GM12878 (cell line): ENCODE measurements around the gene ADGRG4. TPM values are rescaled to one million over a fixed set of nuclear protein-coding genes. Genes with fewer than 3 reads are reported as not detected.

Experiments
- ATAC-seq: fragments of 200-7000 bp; cut with Tn5 transposase; 3 replicates; pipeline ENCODE4 v1.9.1; 2020; ENCODE audit warnings: mild to moderate bottlenecking, moderate library complexity
- BruUV-seq: library from RNA; stranded (reverse); fragments of 400-500 nt; replicated peaks from 2 replicates; lab custom pipeline; 2021; lab: Mats Ljungman, UMichigan
- CTCF ChIA-PET: fragments of 300-600 bp; sonication (Branson Sonifier 250); formaldehyde crosslinking; extraction: SDS; loops from one replicate; lab custom pipeline; 2021; ENCODE audit warnings: inconsistent platforms; lab: Yijun Ruan, JAX
- POLR2A ChIA-PET: fragments of 350-600 bp; formaldehyde crosslinking; extraction: SDS; loops from one replicate; lab custom pipeline; 2021; ENCODE audit warnings: inconsistent platforms; lab: Charles Lee
- RAD21 ChIA-PET: fragments of 300-600 bp; sonication (Branson Sonifier 250); formaldehyde crosslinking; loops from one replicate; lab custom pipeline; 2023; ENCODE audit warnings: antibody characterized with exemption; ENCODE audit not compliant: unreplicated experiment; lab: Charles Lee
- SMC1A ChIA-PET: fragments of 300-600 bp; sonication (Branson Sonifier 250); formaldehyde crosslinking; loops from one replicate; lab custom pipeline; 2023; ENCODE audit not compliant: unreplicated experiment, uncharacterized antibody; lab: Charles Lee
- DNase-seq: peaks from one replicate; pipeline ENCODE4 v3.0.0-alpha.2; 2011; ENCODE audit warnings: low read depth, low spot score
- FAIRE-seq: peaks from 3 replicates; lab custom pipeline; 2011; peaks lifted over from hg19 to GRCh38; lab: Jason Lieb, UNC
- H2AFZ ChIP-seq: 2 replicates; pipeline ENCODE4 v1.6.0; 2011; ENCODE audit warnings: low read depth, low read length, control low read depth; ENCODE audit not compliant: control insufficient read depth
- H3K27ac ChIP-seq: 2 replicates; pipeline ENCODE4 v1.5.1; 2011; ENCODE audit warnings: control low read depth; ENCODE audit not compliant: control insufficient read depth, insufficient read depth
- H3K27me3 ChIP-seq, 2 experiments: replicated peaks in 1 of 2; 2 replicates each; pipeline versions ENCODE4 v1.6.0 to v1.6.1; 2011; ENCODE audit warnings: low read length in 1 of 2; ENCODE audit not compliant: control insufficient read depth in 2 of 2, insufficient read depth in 2 of 2
- H3K36me3 ChIP-seq, 2 experiments: 2 replicates each; pipeline ENCODE4 v1.5.1; 2011; ENCODE audit warnings: low read length in 1 of 2; ENCODE audit not compliant: control insufficient read depth in 2 of 2, insufficient read depth in 2 of 2
- H3K4me1 ChIP-seq: 2 replicates; pipeline ENCODE4 v1.6.1; 2011; ENCODE audit warnings: mild to moderate bottlenecking, low read length, moderate library complexity, mixed read lengths; ENCODE audit not compliant: control insufficient read depth, insufficient read depth
- H3K4me2 ChIP-seq: 2 replicates; pipeline ENCODE4 v1.6.0; 2011; ENCODE audit warnings: control low read depth; ENCODE audit not compliant: control insufficient read depth, insufficient read depth
- H3K4me3 ChIP-seq: fragments of 200-600 bp; sonication (generic); 2 replicates; pipeline ENCODE4 v1.5.1; 2016
- H3K79me2 ChIP-seq: 2 replicates; pipeline ENCODE4 v1.6.0; 2011; ENCODE audit warnings: low read length; ENCODE audit not compliant: control insufficient read depth, insufficient read depth
- H3K9ac ChIP-seq: 2 replicates; pipeline ENCODE4 v1.8.0; 2011; ENCODE audit warnings: low read length, control low read depth, mixed read lengths; ENCODE audit not compliant: control insufficient read depth, insufficient read depth
- H3K9me3 ChIP-seq: replicated peaks from 3 replicates; pipeline ENCODE4 v1.5.1; 2011; ENCODE audit warnings: mild to moderate bottlenecking, low read length; ENCODE audit not compliant: control insufficient read depth, insufficient read depth
- H4K20me1 ChIP-seq: 2 replicates; pipeline ENCODE4 v1.6.0; 2011; ENCODE audit not compliant: control insufficient read depth, insufficient read depth
- HSF1 ChIP-seq: fragments of 150-350 bp; IDR thresholded peaks from 2 replicates; pipeline ENCODE4 v1.6.1; 2014; ENCODE audit warnings: mild to moderate bottlenecking, low read depth, low read length
- IKZF1 ChIP-seq: fragments of 450-650 bp; conservative IDR thresholded peaks from 2 replicates; pipeline ENCODE4 v1.6.1; 2017; ENCODE audit warnings: antibody characterized with exemption, mild to moderate bottlenecking
- MYC ChIP-seq: IDR thresholded peaks from 2 replicates; pipeline ENCODE4 v1.6.1; 2011; ENCODE audit warnings: mild to moderate bottlenecking, low read length, moderate library complexity, inconsistent platforms; ENCODE audit not compliant: insufficient read depth, insufficient replicate concordance, insufficient read length, severe bottlenecking
- PAX5 ChIP-seq: IDR thresholded peaks from 2 replicates; pipeline ENCODE4 v1.6.1; 2011; ENCODE audit warnings: low read depth, low read length, borderline replicate concordance
- RCOR1 ChIP-seq: conservative IDR thresholded peaks from 2 replicates; pipeline ENCODE4 v1.6.1; 2012; ENCODE audit warnings: low read depth, low read length, improper control_type of control experiment
- RUNX3 ChIP-seq: IDR thresholded peaks from 2 replicates; pipeline ENCODE4 v1.6.1; 2012; ENCODE audit warnings: low read length, inconsistent platforms
- WRNIP1 ChIP-seq: IDR thresholded peaks from 2 replicates; pipeline ENCODE4 v1.6.1; 2011; ENCODE audit warnings: low read depth, low read length, improper control_type of control experiment, borderline replicate concordance
- WGBS: methylation state at CpG from one replicate; pipeline ENCODE4 v1.1.6; 2016; ENCODE audit warnings: low lambda C conversion rate; ENCODE audit not compliant: insufficient replicate concordance, insufficient coverage; ENCODE audit errors: missing lambda C conversion rate; 5-methylcytosine and 5-hydroxymethylcytosine counted together
- in situ Hi-C: fragments of 300-500 bp; cut with MboI; formaldehyde crosslinking; loops from 9 replicates; pipeline ENCODE4 v1.14.3; 2018; ENCODE audit warnings: mixed read lengths
- intact Hi-C: fragments of 100-400 bp; cut with micrococcal nuclease; formaldehyde crosslinking; loops from one replicate; pipeline ENCODE4 v1.14.2; 2022; ENCODE audit not compliant: unreplicated experiment
- polyA plus RNA-seq, 11 experiments: library from polyadenylated mRNA; depleted of rRNA in 4 of 11; unstranded in 6 of 11; stranded (reverse) in 5 of 11; fragments of >200 nt; fragmentation: Nextera tagmentation in 4 of 11; fragmentation: Illumina TruSeq in 1 of 11; extraction: Ambion mirVana in 4 of 11; extraction: Trizol in 1 of 11; gene quantifications; 1 replicate in 1 of 11; 2 replicates in 10 of 11; pipeline versions ENCODE4 v1.2.1 to v1.2.3, GENCODE V29; 2011 to 2016; ENCODE audit warnings: inconsistent platforms in 2 of 11, missing spikeins in 2 of 11, low read depth in 1 of 11
- total RNA-seq, 4 experiments: library from RNA; depleted of rRNA in 3 of 4; stranded (reverse); fragments of >200 nt in 3 of 4; fragmentation: Illumina TruSeq in 1 of 4; extraction: Trizol in 1 of 4; gene quantifications; 2 replicates each; pipeline versions ENCODE4 v1.2.1 to v1.2.3, GENCODE V29; 2013 to 2021
- TF ChIP-seq, protein P1 (sequence below): fragments of 150-350 bp; IDR thresholded peaks from 2 replicates; pipeline ENCODE4 v1.6.1; 2016; ENCODE audit warnings: low read depth, low read length
- TF ChIP-seq, protein P2 (sequence below): fragments of 450-650 bp; IDR thresholded peaks from 2 replicates; pipeline ENCODE4 v1.6.1; 2014; ENCODE audit warnings: mild to moderate bottlenecking
- TF ChIP-seq, protein P3 (sequence below): IDR thresholded peaks from 2 replicates; pipeline ENCODE4 v1.6.1; 2012; ENCODE audit warnings: low read depth, low read length, improper control_type of control experiment
- TF ChIP-seq, protein P4 (sequence below): fragments of 450-650 bp; IDR thresholded peaks from 2 replicates; pipeline ENCODE4 v1.6.1; 2017; ENCODE audit warnings: mild to moderate bottlenecking, moderate library complexity

ADGRG4 gene
- total and polyA plus RNA-seq, 10 of the 15 experiments (the other 5 are each of a cell fraction or from before 2014, with no cell fraction given), result not detected

DNA sequence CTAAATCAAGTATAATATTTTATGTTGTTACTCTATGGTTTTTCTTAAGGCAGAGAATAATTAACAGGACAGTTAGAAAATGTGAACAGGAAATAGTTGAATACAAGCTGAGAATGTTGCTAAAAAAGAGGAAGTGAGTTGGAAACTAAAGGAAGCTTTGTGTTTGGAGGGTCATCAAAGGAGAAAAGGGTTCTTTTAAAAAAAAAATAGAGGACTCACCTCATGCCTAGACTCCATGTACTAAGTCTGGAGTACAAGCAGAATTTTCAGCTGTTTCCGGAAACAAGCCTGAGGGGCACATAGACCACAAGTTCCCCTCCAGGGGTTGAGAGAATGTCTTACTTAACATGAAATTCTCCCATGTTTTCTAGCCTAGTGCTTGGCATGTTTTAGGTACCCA, 29.5 kb upstream of the ADGRG4 start (continued):
- TF ChIP-seq, protein P1, sequence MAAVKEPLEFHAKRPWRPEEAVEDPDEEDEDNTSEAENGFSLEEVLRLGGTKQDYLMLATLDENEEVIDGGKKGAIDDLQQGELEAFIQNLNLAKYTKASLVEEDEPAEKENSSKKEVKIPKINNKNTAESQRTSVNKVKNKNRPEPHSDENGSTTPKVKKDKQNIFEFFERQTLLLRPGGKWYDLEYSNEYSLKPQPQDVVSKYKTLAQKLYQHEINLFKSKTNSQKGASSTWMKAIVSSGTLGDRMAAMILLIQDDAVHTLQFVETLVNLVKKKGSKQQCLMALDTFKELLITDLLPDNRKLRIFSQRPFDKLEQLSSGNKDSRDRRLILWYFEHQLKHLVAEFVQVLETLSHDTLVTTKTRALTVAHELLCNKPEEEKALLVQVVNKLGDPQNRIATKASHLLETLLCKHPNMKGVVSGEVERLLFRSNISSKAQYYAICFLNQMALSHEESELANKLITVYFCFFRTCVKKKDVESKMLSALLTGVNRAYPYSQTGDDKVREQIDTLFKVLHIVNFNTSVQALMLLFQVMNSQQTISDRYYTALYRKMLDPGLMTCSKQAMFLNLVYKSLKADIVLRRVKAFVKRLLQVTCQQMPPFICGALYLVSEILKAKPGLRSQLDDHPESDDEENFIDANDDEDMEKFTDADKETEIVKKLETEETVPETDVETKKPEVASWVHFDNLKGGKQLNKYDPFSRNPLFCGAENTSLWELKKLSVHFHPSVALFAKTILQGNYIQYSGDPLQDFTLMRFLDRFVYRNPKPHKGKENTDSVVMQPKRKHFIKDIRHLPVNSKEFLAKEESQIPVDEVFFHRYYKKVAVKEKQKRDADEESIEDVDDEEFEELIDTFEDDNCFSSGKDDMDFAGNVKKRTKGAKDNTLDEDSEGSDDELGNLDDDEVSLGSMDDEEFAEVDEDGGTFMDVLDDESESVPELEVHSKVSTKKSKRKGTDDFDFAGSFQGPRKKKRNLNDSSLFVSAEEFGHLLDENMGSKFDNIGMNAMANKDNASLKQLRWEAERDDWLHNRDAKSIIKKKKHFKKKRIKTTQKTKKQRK, result no peak
- TF ChIP-seq IKZF1, result 0 out of 2 replicates have a peak, but pooled peaks have one; percentile 18
- TF ChIP-seq WRNIP1, result no peak

- Histone ChIP-seq H3K79me2 (no peaks in the 10 kb centered on the region), H4K20me1 (no peaks in the 10 kb centered on the region), H3K4me1 (no peaks in the 10 kb centered on the region; the same call in 1 of the 2 replicates), H3K4me3 (no peak overlapping the region), H3K9ac (no peak overlapping the region), H2AFZ (no peak overlapping the region), H3K9me3 (no peaks in the 10 kb centered on the region), H3K36me3 (no peaks in the 10 kb centered on the region), H3K27me3 (no peaks in the 10 kb centered on the region), H3K27ac (no peak overlapping the region), H3K4me2 (no peak overlapping the region)
- in situ Hi-C loops (no loop called here), intact Hi-C loops (loop anchor here (10.0 kb wide), 1 partner anchor 302 kb away; no protein-coding TSS in a partner anchor)
- POLR2A ChIA-PET, result no interaction called here
- 0% methylated on average over 1 of the region's 1 CpG for WGBS
- CTCF ChIA-PET, result interaction anchor here (0.7 to 3.5 kb wide), 8 partner anchors 17 to 422 kb away, joined by 3 to 17 read pairs (median 4); no protein-coding TSS in a partner anchor
- FAIRE-seq, result no peak
- DNase-seq, result no peak
- no TSS peak for BruUV-seq
- RAD21 ChIA-PET, result interaction anchor here (1.1 to 1.7 kb wide), 2 partner anchors 106 to 423 kb away, joined by 3 to 6 read pairs; no protein-coding TSS in a partner anchor
- SMC1A ChIA-PET, result no interaction called here
- ATAC-seq, result no peak
- no peak for TF ChIP-seq MYC
- TF ChIP-seq RCOR1, result no peak
- TF ChIP-seq RUNX3, result no peak
- TF ChIP-seq HSF1, result no peak
- TF ChIP-seq, protein P2, sequence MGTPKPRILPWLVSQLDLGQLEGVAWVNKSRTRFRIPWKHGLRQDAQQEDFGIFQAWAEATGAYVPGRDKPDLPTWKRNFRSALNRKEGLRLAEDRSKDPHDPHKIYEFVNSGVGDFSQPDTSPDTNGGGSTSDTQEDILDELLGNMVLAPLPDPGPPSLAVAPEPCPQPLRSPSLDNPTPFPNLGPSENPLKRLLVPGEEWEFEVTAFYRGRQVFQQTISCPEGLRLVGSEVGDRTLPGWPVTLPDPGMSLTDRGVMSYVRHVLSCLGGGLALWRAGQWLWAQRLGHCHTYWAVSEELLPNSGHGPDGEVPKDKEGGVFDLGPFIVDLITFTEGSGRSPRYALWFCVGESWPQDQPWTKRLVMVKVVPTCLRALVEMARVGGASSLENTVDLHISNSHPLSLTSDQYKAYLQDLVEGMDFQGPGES, result no peak
- TF ChIP-seq, protein P3, sequence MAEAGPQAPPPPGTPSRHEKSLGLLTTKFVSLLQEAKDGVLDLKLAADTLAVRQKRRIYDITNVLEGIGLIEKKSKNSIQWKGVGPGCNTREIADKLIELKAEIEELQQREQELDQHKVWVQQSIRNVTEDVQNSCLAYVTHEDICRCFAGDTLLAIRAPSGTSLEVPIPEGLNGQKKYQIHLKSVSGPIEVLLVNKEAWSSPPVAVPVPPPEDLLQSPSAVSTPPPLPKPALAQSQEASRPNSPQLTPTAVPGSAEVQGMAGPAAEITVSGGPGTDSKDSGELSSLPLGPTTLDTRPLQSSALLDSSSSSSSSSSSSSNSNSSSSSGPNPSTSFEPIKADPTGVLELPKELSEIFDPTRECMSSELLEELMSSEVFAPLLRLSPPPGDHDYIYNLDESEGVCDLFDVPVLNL, result no peak
- TF ChIP-seq, protein P4, sequence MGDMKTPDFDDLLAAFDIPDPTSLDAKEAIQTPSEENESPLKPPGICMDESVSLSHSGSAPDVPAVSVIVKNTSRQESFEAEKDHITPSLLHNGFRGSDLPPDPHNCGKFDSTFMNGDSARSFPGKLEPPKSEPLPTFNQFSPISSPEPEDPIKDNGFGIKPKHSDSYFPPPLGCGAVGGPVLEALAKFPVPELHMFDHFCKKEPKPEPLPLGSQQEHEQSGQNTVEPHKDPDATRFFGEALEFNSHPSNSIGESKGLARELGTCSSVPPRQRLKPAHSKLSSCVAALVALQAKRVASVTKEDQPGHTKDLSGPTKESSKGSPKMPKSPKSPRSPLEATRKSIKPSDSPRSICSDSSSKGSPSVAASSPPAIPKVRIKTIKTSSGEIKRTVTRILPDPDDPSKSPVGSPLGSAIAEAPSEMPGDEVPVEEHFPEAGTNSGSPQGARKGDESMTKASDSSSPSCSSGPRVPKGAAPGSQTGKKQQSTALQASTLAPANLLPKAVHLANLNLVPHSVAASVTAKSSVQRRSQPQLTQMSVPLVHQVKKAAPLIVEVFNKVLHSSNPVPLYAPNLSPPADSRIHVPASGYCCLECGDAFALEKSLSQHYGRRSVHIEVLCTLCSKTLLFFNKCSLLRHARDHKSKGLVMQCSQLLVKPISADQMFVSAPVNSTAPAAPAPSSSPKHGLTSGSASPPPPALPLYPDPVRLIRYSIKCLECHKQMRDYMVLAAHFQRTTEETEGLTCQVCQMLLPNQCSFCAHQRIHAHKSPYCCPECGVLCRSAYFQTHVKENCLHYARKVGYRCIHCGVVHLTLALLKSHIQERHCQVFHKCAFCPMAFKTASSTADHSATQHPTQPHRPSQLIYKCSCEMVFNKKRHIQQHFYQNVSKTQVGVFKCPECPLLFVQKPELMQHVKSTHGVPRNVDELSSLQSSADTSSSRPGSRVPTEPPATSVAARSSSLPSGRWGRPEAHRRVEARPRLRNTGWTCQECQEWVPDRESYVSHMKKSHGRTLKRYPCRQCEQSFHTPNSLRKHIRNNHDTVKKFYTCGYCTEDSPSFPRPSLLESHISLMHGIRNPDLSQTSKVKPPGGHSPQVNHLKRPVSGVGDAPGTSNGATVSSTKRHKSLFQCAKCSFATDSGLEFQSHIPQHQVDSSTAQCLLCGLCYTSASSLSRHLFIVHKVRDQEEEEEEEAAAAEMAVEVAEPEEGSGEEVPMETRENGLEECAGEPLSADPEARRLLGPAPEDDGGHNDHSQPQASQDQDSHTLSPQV, result no peak
- no peak for TF ChIP-seq PAX5
Measured at GRCh38 chrX:136272325-136272724, 28.4 kb upstream of the ADGRG4 start.
